K562 (cell line): ENCODE measurements around the gene MCCD1. TPM values are rescaled to one million over a fixed set of nuclear protein-coding genes. Genes with fewer than 3 reads are reported as not detected.

Source experiments
- CTCFL ChIP-seq: IDR thresholded peaks from 2 replicates; pipeline ENCODE4 v1.6.1; 2011; ENCODE audit warnings: borderline replicate concordance, low read depth, mild to moderate bottlenecking, moderate library complexity, low read length; ENCODE audit not compliant: insufficient read depth, poor library complexity, severe bottlenecking
- ERF ChIP-seq: fragments of 450-650 bp; formaldehyde crosslinking; IDR thresholded peaks from 2 replicates; pipeline ENCODE4 v1.4.0; 2020; ENCODE audit warnings: mild to moderate bottlenecking, mixed read lengths
- FOXJ3 ChIP-seq: sonication (generic); formaldehyde crosslinking; IDR thresholded peaks from 2 replicates; pipeline ENCODE4 v1.4.0; 2020; ENCODE audit warnings: mild to moderate bottlenecking, missing genetic modification reagents
- FOXK1 ChIP-seq: sonication (generic); formaldehyde crosslinking; IDR thresholded peaks from 2 replicates; pipeline ENCODE4 v1.8.0; 2022; ENCODE audit warnings: missing genetic modification reagents, mild to moderate bottlenecking, borderline replicate concordance
- FOXM1 ChIP-seq, 2 experiments: fragments of 450-650 bp in 1 of 2; sonication (generic) in 1 of 2; formaldehyde crosslinking in 1 of 2; IDR thresholded peaks; 2 replicates each; pipeline versions ENCODE4 v1.6.1 to v1.9.0; 2017 to 2022; ENCODE audit warnings: low read depth in 2 of 2, mild to moderate bottlenecking in 2 of 2, missing genetic modification reagents in 1 of 2, moderate library complexity in 1 of 2
- HDGF ChIP-seq: fragments of 450-650 bp; IDR thresholded peaks from 2 replicates; pipeline ENCODE4 v1.6.1; 2016
- ILK ChIP-seq: fragments of 450-650 bp; IDR thresholded peaks from 2 replicates; pipeline ENCODE4 v1.6.1; 2016; ENCODE audit warnings: missing genetic modification characterization, low read depth, mild to moderate bottlenecking, missing compliant biosample characterization, moderate library complexity, borderline replicate concordance
- MCM7 ChIP-seq, 2 experiments: fragments of 450-650 bp; IDR thresholded peaks; 2 replicates each; pipeline ENCODE4 v1.6.1; 2016 to 2018
- PTRF ChIP-seq: fragments of 450-650 bp; IDR thresholded peaks from 2 replicates; pipeline ENCODE4 v1.6.1; 2016; ENCODE audit warnings: mild to moderate bottlenecking, missing genetic modification characterization, missing compliant biosample characterization
- SAP30 ChIP-seq: fragments of 200-600 bp; sonication (generic); IDR thresholded peaks from 2 replicates; pipeline ENCODE4 v1.6.1; 2012; ENCODE audit warnings: borderline replicate concordance, low read depth, mild to moderate bottlenecking, moderate library complexity, low read length, control low read depth, inconsistent platforms; ENCODE audit not compliant: insufficient read depth, poor library complexity, severe bottlenecking
- SMARCA4 ChIP-seq: fragments of 450-650 bp; IDR thresholded peaks from 2 replicates; pipeline ENCODE4 v1.6.1; 2016
- UBTF ChIP-seq, 2 experiments: IDR thresholded peaks; 2 replicates each; pipeline ENCODE4 v1.6.1; 2012; ENCODE audit warnings: improper control_type of control experiment in 2 of 2, low read depth in 2 of 2, low read length in 2 of 2, borderline replicate concordance in 1 of 2
- ZBTB43 ChIP-seq: sonication (generic); formaldehyde crosslinking; IDR thresholded peaks from 2 replicates; pipeline ENCODE4 v1.8.0; 2023; ENCODE audit warnings: mild to moderate bottlenecking, missing genetic modification reagents
- ZNF311 ChIP-seq: fragments of 250-450 bp; sonication (Bioruptor Pico); IDR thresholded peaks from 2 replicates; pipeline ENCODE4 v1.4.0; 2020; ENCODE audit warnings: mild to moderate bottlenecking, moderate library complexity
- ZNF655 ChIP-seq: fragments of 250-450 bp; sonication (Bioruptor Pico); IDR thresholded peaks from 2 replicates; pipeline ENCODE4 v1.5.0; 2021
- polyA plus RNA-seq, 8 experiments: library from polyadenylated mRNA; depleted of rRNA in 4 of 8; stranded (reverse) in 5 of 8; unstranded in 3 of 8; fragments of >200 nt; fragmentation: Nextera tagmentation in 2 of 8; fragmentation: Illumina TruSeq in 1 of 8; extraction: Ambion mirVana in 2 of 8; extraction: Trizol in 1 of 8; gene quantifications; 2 replicates each; pipeline versions ENCODE4 v1.2.1 to v1.2.3, GENCODE V29; 2011 to 2014; ENCODE audit warnings: inconsistent platforms in 1 of 8, missing spikeins in 1 of 8
- total RNA-seq, 7 experiments: library from RNA; depleted of rRNA in 6 of 7; stranded (reverse); fragments of >200 nt in 6 of 7; fragmentation: Illumina TruSeq in 2 of 7; extraction: Trizol in 2 of 7; gene quantifications; 2 replicates each; pipeline versions ENCODE4 v1.2.1 to v1.2.3, GENCODE V29; 2011 to 2021; ENCODE audit warnings: low replicate concordance in 1 of 7
- TF ChIP-seq, protein P1 (sequence below): fragments of 450-650 bp; formaldehyde crosslinking; conservative IDR thresholded peaks from 2 replicates; pipeline ENCODE4 v1.4.0; 2022; ENCODE audit warnings: mild to moderate bottlenecking, missing genetic modification characterization
- TF ChIP-seq, protein P2 (sequence below): fragments of 450-650 bp; IDR thresholded peaks from 2 replicates; pipeline ENCODE4 v1.6.1; 2016

The MCCD1 gene
- total and polyA plus RNA-seq, 9 of the 15 experiments (the other 6 are each of a cell fraction or from before 2014, with no cell fraction given): not detected

- no peak for TF ChIP-seq UBTF (IDR thresholded peaks at IDR 0.05; ENCODE audit: borderline replicate concordance in 1 of 2, low read depth in 2 of 2, low read length in 2 of 2)
- peak; percentile 75 for TF ChIP-seq SMARCA4
- TF ChIP-seq ILK: no peak
- TF ChIP-seq MCM7 (IDR thresholded peaks at IDR 0.05): no peak
- no peak for TF ChIP-seq CTCFL
- TF ChIP-seq ZNF655 (CRISPR knock-in tag): no peak
- no peak for TF ChIP-seq FOXM1 (IDR thresholded peaks at IDR 0.05; ENCODE audit: low read depth)
- TF ChIP-seq FOXM1 (CRISPR knock-in tag; IDR thresholded peaks at IDR 0.05; ENCODE audit: low read depth): no peak
- TF ChIP-seq FOXJ3 (CRISPR knock-in tag): no peak
- no peak for TF ChIP-seq FOXK1 (CRISPR knock-in tag)
- TF ChIP-seq ZNF311: no peak
- no peak for TF ChIP-seq ZBTB43
- TF ChIP-seq ERF (CRISPR knock-in tag): no peak
- TF ChIP-seq PTRF: no peak
- TF ChIP-seq, protein P1, sequence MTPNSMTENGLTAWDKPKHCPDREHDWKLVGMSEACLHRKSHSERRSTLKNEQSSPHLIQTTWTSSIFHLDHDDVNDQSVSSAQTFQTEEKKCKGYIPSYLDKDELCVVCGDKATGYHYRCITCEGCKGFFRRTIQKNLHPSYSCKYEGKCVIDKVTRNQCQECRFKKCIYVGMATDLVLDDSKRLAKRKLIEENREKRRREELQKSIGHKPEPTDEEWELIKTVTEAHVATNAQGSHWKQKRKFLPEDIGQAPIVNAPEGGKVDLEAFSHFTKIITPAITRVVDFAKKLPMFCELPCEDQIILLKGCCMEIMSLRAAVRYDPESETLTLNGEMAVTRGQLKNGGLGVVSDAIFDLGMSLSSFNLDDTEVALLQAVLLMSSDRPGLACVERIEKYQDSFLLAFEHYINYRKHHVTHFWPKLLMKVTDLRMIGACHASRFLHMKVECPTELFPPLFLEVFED (CRISPR knock-in tag): no peak
- TF ChIP-seq, protein P2, sequence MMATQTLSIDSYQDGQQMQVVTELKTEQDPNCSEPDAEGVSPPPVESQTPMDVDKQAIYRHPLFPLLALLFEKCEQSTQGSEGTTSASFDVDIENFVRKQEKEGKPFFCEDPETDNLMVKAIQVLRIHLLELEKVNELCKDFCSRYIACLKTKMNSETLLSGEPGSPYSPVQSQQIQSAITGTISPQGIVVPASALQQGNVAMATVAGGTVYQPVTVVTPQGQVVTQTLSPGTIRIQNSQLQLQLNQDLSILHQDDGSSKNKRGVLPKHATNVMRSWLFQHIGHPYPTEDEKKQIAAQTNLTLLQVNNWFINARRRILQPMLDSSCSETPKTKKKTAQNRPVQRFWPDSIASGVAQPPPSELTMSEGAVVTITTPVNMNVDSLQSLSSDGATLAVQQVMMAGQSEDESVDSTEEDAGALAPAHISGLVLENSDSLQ: no peak
- no peak for TF ChIP-seq HDGF
- no peak for TF ChIP-seq SAP30
Measured at GRCh38 chr6:31525553-31525931, 3.2 kb upstream of the MCCD1 start (continued).
